Measurements from ENCODE around the gene ODC1.

The ODC1 gene

DNA sequence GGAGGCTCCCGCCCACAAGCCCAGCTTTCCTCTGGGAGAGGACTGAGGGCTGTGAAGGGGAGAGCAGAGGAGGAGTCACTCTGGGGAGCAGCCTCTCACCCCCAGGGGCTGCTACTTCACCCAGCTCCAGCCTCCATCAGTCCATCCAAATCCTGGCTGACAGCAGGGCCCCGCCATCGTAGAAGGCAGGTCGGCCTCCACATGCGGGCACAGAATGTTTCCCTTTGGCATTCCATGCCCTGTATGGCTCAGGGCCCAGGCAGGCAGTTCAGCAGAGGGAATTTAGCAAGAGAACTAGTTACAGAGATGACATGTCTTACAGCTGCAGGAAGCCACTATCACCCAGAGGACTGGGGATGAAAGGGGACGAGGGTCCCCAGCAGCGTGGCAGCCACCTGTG, 6.4 kb upstream of the ODC1 start:
- Histone ChIP-seq H4K20me1 (ENCODE audit: insufficient read depth) (no peaks in the 10 kb centered on the region), H3K36me3 (ENCODE audit: insufficient read depth) (no peaks in the 10 kb centered on the region), H3K4me1 (ENCODE audit: low read depth, poor library complexity, severe bottlenecking) (peaks cover 30% of the 10 kb centered on the region), H3K79me2 (ENCODE audit: insufficient read depth, low read depth) (no peaks in the 10 kb centered on the region), H3K27ac (no peak overlapping the region), H3K27me3 (ENCODE audit: insufficient read depth, low read depth) (no peaks in the 10 kb centered on the region), H3K9ac (no peak overlapping the region; the same call in 1 of the 2 replicates), H2AFZ (ENCODE audit: low read depth) (no peak overlapping the region), H3K4me2 (no peak overlapping the region), H3K4me3 (IDR thresholded peaks at IDR 0.05; ENCODE audit: insufficient read depth, low read depth, low read length) (no peak overlapping the region)
- TF ChIP-seq, protein P1, sequence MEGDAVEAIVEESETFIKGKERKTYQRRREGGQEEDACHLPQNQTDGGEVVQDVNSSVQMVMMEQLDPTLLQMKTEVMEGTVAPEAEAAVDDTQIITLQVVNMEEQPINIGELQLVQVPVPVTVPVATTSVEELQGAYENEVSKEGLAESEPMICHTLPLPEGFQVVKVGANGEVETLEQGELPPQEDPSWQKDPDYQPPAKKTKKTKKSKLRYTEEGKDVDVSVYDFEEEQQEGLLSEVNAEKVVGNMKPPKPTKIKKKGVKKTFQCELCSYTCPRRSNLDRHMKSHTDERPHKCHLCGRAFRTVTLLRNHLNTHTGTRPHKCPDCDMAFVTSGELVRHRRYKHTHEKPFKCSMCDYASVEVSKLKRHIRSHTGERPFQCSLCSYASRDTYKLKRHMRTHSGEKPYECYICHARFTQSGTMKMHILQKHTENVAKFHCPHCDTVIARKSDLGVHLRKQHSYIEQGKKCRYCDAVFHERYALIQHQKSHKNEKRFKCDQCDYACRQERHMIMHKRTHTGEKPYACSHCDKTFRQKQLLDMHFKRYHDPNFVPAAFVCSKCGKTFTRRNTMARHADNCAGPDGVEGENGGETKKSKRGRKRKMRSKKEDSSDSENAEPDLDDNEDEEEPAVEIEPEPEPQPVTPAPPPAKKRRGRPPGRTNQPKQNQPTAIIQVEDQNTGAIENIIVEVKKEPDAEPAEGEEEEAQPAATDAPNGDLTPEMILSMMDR (conservative IDR thresholded peaks at IDR 0.05; ENCODE audit: low read depth, low read length) = no peak

DNA sequence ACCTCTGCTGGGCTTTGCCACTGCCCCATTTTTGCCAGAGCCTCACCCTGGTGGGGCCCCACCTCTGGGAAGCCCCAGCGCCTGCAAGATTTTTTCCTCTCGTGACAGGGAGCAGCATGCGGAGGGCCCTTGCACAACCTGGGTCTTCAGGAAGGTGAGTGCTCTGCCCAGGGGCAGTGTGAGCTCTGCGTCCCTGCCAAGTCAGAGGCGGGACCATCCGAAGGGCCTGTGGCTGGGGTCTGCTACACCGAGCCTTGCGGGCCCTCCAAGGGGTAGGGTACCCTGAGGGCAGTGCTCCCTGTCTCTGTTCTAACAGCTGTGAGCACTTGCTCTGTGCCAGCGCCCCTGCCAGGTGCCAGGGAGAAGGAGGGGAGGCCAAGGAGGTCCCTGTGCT, 5.8 kb upstream of the ODC1 start:
- Histone ChIP-seq H3K9ac (peak overlapping the region; percentile 46; the same call in 1 of the 2 replicates), H3K4me3 (IDR thresholded peaks at IDR 0.05; ENCODE audit: insufficient read depth, low read depth, low read length) (peak overlapping the region; percentile 15), H3K27me3 (ENCODE audit: insufficient read depth, low read depth) (no peaks in the 10 kb centered on the region), H3K79me2 (ENCODE audit: insufficient read depth, low read depth) (no peaks in the 10 kb centered on the region), H3K4me1 (ENCODE audit: low read depth, poor library complexity, severe bottlenecking) (peaks cover 35% of the 10 kb centered on the region), H3K27ac (peak overlapping the region; percentile 45; the same call in 1 of the 2 replicates), H4K20me1 (ENCODE audit: insufficient read depth) (no peaks in the 10 kb centered on the region), H3K36me3 (ENCODE audit: insufficient read depth) (no peaks in the 10 kb centered on the region), H3K4me2 (peak overlapping the region; percentile 40; the same call in 1 of the 2 replicates), H2AFZ (ENCODE audit: low read depth) (peak overlapping the region; percentile 50; the same call in 1 of the 2 replicates)
- TF ChIP-seq, protein P1 (conservative IDR thresholded peaks at IDR 0.05; ENCODE audit: low read depth, low read length) = no peak

DNA sequence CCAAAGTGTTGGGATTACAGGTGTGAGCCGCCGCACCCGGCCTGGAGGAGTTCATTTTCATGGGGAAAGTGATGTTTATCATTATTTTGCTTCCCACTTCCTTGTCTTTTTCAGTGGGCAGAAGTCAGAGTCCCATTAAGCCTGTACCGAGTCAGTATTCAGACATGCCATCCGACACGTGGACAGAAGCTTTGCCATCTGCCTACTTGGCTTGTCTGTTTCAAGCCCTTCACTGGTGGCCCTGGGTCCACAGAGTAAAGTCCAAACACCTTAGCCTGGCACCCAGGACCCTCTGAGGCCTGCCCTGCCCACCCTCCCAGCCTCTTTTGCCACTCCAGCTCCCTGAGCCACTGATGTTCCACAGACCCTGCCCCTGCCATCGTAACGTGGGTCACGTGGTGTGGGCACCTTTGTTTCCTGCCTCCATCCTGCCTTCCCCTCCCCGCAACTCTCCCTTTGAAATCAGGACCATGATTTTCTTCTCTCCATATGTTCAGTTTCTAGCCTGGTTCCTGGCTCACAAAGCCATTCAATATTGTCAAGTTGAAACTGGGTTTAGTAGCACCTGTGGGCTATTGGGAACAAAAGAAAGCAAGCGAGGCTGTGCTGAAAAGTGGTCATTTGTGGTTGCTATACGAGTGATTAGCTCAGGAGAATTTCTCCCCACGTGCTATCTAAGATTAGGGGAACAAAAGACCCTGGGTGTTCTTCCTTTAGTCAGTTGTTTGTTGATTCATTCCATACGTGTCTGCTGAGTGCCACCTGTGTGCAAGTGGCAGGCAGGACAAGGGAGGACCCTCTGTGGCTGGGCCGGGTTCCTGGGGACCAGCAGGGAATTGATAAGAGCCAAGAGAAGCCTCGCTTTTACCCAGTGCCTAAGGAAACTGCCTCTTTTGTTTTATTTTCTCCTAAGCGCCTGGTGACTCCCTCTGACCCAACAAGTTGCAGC, 5.1 kb upstream of the ODC1 start:
- Histone ChIP-seq H3K27me3 (ENCODE audit: insufficient read depth, low read depth) (no peaks in the 10 kb centered on the region), H3K4me3 (IDR thresholded peaks at IDR 0.05; ENCODE audit: insufficient read depth, low read depth, low read length) (peak overlapping the region; percentile 15), H3K4me2 (peak overlapping the region; percentile 40), H4K20me1 (ENCODE audit: insufficient read depth) (no peaks in the 10 kb centered on the region), H3K27ac (peak overlapping the region; percentile 45; the same call in 1 of the 2 replicates), H3K79me2 (ENCODE audit: insufficient read depth, low read depth) (no peaks in the 10 kb centered on the region), H2AFZ (ENCODE audit: low read depth) (peak overlapping the region; percentile 50), H3K9ac (peak overlapping the region; percentile 46; the same call in 1 of the 2 replicates), H3K36me3 (ENCODE audit: insufficient read depth) (no peaks in the 10 kb centered on the region), H3K4me1 (ENCODE audit: low read depth, poor library complexity, severe bottlenecking) (peaks cover 38% of the 10 kb centered on the region)
- TF ChIP-seq, protein P1 (conservative IDR thresholded peaks at IDR 0.05; ENCODE audit: low read depth, low read length) = no peak

DNA sequence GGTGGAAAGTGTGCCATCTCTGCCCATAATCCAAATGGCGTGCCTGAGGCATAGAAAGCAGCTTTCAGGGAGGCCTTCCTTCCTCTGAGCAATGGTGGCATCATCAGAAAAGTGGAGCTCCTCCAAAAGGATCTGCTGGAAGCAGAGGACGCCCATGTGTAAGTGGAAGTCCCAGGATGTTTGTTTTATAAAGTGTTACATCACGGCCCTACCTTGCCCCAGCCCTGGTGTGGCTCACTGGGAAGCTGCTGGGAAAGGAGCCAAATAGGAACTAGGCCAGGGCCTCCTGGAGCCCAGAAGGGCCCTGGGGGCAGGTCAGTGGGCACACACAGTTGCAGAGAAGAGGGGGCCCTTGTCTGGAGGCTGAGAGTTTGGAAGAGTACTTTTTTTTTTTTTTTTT, 4.2 kb upstream of the ODC1 start:
- TF ChIP-seq, protein P1 (conservative IDR thresholded peaks at IDR 0.05; ENCODE audit: low read depth, low read length) = no peak
- Histone ChIP-seq H3K9ac (no peak overlapping the region), H3K4me3 (IDR thresholded peaks at IDR 0.05; ENCODE audit: insufficient read depth, low read depth, low read length) (no peak overlapping the region), H3K27me3 (ENCODE audit: insufficient read depth, low read depth) (no peaks in the 10 kb centered on the region), H3K4me2 (no peak overlapping the region; the same call in 1 of the 2 replicates), H3K27ac (no peak overlapping the region), H3K36me3 (ENCODE audit: insufficient read depth) (no peaks in the 10 kb centered on the region), H4K20me1 (ENCODE audit: insufficient read depth) (no peaks in the 10 kb centered on the region), H3K4me1 (ENCODE audit: low read depth, poor library complexity, severe bottlenecking) (peaks cover 38% of the 10 kb centered on the region), H2AFZ (ENCODE audit: low read depth) (no peak overlapping the region), H3K79me2 (ENCODE audit: insufficient read depth, low read depth) (peaks cover 4% of the 10 kb centered on the region)
